Left ventricle myocardium inferior (tissue), 1 donor: ENCODE measurements around the gene HEBP1. TPM values are rescaled to one million over a fixed set of nuclear protein-coding genes. Genes with fewer than 3 reads are reported as not detected.
"Not testable (repeated sequence)": the region's sequence is repeated elsewhere in the genome, so short reads cannot be mapped to it uniquely, and the experiment has no call there.

Experiments
- DNase-seq: peaks from one replicate; pipeline ENCODE4 v3.0.0-alpha.2; 2020
- H3K27ac ChIP-seq: fragments of 200-600 bp; replicated peaks from 2 replicates; pipeline ENCODE4 v1.8.0; 2021
- H3K27me3 ChIP-seq: fragments of 200-600 bp; 2 replicates; pipeline ENCODE4 v1.8.0; 2021; ENCODE audit warnings: low read depth
- H3K36me3 ChIP-seq: fragments of 200-600 bp; 2 replicates; pipeline ENCODE4 v1.8.0; 2021
- H3K4me1 ChIP-seq: fragments of 200-600 bp; 2 replicates; pipeline ENCODE4 v1.8.0; 2021
- H3K4me3 ChIP-seq: fragments of 200-600 bp; 2 replicates; pipeline ENCODE4 v1.8.0; 2021; ENCODE audit warnings: mild to moderate bottlenecking, moderate library complexity
- H3K9me3 ChIP-seq: fragments of 200-600 bp; replicated peaks from 2 replicates; pipeline ENCODE4 v1.8.0; 2021
- intact Hi-C: fragments of 100-400 bp; cut with micrococcal nuclease; formaldehyde crosslinking; loops from one replicate; pipeline ENCODE4 v1.11.0; 2022
- total RNA-seq: library from RNA; stranded (reverse); fragmentation: NEBNext Ultra II Directional; extraction: Animal tissue kit (Norgen Biotek cat#: 25700); gene quantifications from one replicate; pipeline ENCODE4 v1.2.1, GENCODE V29; 2021
- TF ChIP-seq, protein P1 (sequence below): fragments of 200-600 bp; IDR thresholded peaks from 2 replicates; pipeline ENCODE4 v1.8.0; 2021; ENCODE audit warnings: antibody characterized with exemption, mild to moderate bottlenecking, borderline replicate concordance
- donor health status: DM: no; HTN: yes; CAD: no; lungs with severe emphysema.

HEBP1 gene
- total RNA-seq, 1 donor from 2014 or later: 65.4 TPM

DNA sequence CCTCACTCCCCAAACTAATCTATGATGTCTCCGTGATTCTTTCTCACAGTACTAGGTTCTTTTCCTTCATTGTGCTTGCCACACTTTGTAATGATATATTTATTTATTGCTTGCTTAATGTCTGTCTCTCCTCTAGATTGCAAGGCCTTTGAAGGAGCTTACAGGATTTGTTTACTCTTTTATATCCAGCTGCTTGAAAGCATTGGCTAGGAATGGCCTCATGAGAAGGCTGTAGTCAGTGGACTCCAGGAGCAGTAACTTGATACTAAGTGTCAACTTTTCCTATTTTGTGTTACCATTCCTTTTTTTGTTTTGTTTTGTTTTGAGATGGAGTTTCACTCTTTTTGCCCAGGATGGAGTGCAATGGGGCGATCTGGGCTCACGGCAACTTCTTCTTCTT lies 36.8 kb upstream of the HEBP1 start:
- intact Hi-C loops: no loop called here
- no peak for DNase-seq
- Histone ChIP-seq H3K9me3 (no peaks in the 10 kb centered on the region), H3K27me3 (no peaks in the 10 kb centered on the region), H3K4me3 (no peak overlapping the region), H3K27ac (no peak overlapping the region), H3K4me1 (no peaks in the 10 kb centered on the region), H3K36me3 (no peaks in the 10 kb centered on the region)
- TF ChIP-seq, protein P1, sequence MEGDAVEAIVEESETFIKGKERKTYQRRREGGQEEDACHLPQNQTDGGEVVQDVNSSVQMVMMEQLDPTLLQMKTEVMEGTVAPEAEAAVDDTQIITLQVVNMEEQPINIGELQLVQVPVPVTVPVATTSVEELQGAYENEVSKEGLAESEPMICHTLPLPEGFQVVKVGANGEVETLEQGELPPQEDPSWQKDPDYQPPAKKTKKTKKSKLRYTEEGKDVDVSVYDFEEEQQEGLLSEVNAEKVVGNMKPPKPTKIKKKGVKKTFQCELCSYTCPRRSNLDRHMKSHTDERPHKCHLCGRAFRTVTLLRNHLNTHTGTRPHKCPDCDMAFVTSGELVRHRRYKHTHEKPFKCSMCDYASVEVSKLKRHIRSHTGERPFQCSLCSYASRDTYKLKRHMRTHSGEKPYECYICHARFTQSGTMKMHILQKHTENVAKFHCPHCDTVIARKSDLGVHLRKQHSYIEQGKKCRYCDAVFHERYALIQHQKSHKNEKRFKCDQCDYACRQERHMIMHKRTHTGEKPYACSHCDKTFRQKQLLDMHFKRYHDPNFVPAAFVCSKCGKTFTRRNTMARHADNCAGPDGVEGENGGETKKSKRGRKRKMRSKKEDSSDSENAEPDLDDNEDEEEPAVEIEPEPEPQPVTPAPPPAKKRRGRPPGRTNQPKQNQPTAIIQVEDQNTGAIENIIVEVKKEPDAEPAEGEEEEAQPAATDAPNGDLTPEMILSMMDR: no peak

DNA sequence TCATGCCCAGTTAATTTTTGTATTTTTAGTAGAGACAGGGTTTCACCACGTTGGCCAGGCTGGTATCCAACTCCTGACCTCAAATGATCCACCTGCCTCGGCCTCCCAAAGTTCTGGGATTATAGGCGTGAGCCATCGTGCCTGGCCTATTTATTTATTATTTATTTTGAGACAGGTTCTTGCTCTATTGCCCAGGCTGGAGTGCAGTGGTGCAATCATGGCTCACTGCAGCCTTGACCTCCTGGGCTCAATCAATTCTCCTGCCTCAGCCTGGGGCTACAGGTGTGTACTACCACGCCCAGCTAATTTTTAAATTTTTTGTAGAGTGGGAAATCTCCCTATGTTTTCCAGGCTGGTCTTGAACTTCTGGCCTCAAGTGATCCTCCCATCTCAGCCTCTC lies 35.3 kb upstream of the HEBP1 start:
- H3K9me3 ChIP-seq, H3K36me3 ChIP-seq, H3K27me3 ChIP-seq, H3K4me3 ChIP-seq, intact Hi-C loops, H3K27ac ChIP-seq, H3K4me1 ChIP-seq, DNase-seq: not testable (repeated sequence)

DNA sequence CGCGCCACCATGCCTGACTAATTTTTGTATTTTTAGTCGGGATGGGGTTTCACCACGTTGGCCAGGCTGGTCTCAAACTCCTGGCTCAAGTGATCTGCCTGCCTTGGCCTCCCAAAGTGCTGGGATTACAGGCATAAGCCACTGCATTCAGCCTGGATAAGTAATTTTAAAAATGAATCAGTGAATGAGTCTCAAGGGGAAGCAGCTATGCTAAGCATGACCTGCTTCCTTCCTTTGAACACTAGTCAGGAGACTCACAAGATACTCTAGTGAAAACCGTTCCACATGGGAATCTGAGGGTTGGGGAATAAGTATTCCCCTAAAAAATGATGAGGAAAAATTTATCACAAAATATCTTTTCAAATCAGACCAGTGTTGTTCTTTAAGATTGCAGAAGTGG lies 33.4 kb upstream of the HEBP1 start:
- TF ChIP-seq, protein P1: no peak
- H3K27ac ChIP-seq: no peak overlapping the region
- H3K4me1 ChIP-seq: no peaks in the 10 kb centered on the region
- intact Hi-C loops: no loop called here
- DNase-seq: no peak
- no peak overlapping the region for H3K4me3 ChIP-seq
- no peaks in the 10 kb centered on the region for H3K27me3 ChIP-seq
- no peaks in the 10 kb centered on the region for H3K9me3 ChIP-seq
- no peaks in the 10 kb centered on the region for H3K36me3 ChIP-seq

DNA sequence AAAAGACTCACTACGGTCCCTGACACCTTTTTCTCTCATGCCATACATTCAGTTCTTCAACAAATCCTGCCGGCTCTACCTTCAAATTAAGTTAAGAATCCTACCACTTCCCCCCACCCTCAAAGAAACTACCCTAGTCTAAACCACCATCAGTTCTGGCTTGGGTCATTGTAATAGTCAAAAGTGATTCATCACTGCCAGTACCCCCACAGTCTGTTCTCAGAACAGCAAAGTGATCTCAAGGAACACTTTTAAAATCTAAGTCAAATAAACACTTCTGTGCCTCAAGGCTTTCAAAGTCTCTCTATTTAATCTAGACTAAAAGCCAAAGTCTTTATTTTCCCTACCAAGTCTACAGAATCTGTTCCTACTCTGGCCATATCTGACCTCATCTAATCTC lies 32.1 kb upstream of the HEBP1 start:
- intact Hi-C loops: no loop called here
- TF ChIP-seq, protein P1: no peak

DNA sequence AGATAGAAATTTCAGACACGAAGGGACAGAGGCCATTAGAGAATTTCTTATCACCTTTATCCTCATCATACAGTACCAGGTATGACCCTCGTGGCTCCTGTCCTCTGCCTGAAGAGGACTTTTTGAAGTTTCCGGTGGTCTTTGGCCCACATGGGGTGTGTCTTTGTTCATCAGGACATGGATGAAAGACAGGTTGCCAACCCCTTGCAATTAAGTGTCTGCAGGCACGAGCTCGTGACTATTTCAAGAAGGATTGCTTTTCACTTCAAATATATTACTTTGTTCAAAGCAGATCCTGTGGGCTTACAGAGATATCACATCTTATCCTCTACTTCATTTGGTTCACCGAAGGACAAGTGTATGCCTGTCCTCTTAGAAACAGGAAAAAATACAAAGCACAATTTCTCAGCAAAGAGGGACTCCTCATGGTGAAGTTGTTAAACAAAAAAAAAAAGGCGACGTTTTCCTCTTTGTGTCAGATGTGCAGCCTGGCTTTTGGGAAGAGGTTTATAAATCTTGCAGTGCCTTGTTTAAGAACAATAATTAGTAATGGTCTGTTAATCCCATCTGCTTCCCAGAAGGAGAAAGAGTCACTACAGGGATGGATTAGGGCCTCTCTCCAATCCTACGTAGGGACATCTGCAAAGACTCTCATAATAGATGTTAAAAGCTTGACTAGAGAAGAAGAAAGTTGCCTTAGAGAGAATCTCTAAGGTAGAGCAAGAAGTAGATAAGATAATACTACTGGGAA lies 30.7 kb upstream of the HEBP1 start:
- TF ChIP-seq, protein P1: no peak
- no peak overlapping the region for H3K4me3 ChIP-seq
- H3K27ac ChIP-seq: no peak overlapping the region
- intact Hi-C loops: no loop called here
- no peaks in the 10 kb centered on the region for H3K27me3 ChIP-seq
- no peaks in the 10 kb centered on the region for H3K9me3 ChIP-seq
- no peaks in the 10 kb centered on the region for H3K4me1 ChIP-seq
- H3K36me3 ChIP-seq: no peaks in the 10 kb centered on the region
- no peak for DNase-seq

More for the DNA sequence above, 32.1 kb upstream of the HEBP1 start:
- no peak overlapping the region for H3K27ac ChIP-seq
- no peaks in the 10 kb centered on the region for H3K36me3 ChIP-seq
- no peak overlapping the region for H3K4me3 ChIP-seq
- no peaks in the 10 kb centered on the region for H3K9me3 ChIP-seq
- no peaks in the 10 kb centered on the region for H3K27me3 ChIP-seq
- H3K4me1 ChIP-seq: no peaks in the 10 kb centered on the region
- no peak for DNase-seq

DNA sequence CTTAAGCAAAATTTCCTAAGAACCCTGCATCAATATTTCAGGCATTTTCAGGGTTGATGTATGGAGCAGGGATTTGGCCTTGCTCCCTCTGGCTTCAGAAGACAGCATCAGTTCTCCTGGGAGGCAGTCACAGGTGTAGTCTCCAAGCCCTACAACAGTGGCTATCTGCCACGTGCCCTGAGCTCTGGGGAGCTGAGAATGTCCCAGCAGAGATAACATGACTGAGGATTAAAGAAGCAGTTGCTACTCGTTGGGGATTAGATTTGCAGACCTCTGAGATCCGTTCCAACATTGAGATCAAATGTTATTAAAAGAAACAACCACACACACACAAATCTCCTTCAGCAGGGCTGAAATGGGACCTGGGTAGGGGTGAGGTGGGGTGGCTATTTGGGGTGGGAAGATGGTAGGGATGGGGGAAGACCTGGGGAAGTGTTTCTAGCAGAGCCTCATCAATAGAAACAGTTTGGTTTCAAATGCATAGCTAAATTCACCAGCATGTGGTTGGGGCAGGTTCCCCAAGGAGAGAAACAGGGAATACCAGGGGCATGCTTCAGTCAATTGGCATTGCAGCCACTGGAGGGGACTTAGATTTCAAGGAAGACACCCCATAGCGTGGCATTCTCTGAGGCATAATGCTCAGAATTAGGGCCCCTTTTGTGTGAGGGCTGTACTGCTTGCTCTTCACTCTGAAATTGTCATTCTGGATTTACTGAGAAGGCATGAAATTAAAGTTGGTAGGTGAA lies 28.9 kb upstream of the HEBP1 start:
- Histone ChIP-seq H3K4me3 (no peak overlapping the region), H3K27me3 (no peaks in the 10 kb centered on the region), H3K9me3 (no peaks in the 10 kb centered on the region), H3K4me1 (no peaks in the 10 kb centered on the region), H3K27ac (no peak overlapping the region), H3K36me3 (no peaks in the 10 kb centered on the region)
- DNase-seq: no peak
- intact Hi-C loops: no loop called here
- TF ChIP-seq, protein P1: no peak
